ENCODE measurements around the gene URB1. TPM values are rescaled to one million over a fixed set of nuclear protein-coding genes. Genes with fewer than 3 reads are reported as not detected.

Gene URB1
- total RNA-seq, 2 experiments from 2014 or later = 19.4 to 25.4 TPM

DNA sequence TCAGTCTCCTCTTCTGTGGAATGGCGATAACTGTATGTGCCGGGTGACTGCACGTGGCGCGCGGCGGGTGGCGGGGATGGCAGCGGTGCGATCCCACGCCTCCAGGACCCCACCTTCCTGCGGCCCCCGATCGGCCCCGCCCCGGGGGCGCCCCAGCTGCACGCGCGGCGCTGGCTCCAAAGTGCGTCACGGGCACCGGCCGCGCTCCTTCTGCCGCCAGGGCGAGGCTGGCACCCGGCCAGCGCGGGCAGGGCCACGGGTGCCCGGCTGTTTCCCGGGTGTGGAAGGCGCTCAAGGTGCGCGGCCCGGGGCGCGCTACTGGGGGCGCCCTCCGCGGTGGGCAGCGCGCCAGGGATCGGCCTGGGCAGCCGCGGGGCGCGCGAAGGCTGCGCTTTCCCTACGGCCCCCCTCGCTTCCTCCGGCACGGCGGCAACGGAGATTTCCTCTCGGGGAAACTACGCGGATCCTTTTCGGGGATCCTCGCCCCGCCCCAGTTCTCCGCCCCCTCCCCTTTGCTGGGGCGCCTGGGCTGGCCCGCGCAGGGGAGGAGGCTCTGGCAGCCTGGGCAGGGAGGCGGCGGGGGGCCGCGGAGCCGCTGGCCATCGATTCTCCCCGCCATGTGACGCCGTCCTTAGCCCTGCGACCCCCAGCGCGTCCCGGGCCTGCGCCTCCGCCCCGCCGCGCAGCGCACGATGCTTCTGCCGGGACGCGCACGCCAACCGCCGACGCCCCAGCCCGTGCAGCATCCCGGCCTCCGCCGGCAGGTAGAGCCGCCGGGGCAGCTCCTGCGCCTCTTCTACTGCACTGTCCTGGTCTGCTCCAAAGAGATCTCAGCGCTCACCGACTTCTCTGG is 19.6 kb upstream of the URB1 start, which contains the start of gene EVA1C:
Gene EVA1C (plus strand): TSS at position 545 of the 853 bp plus-strand sequence. CDS start 148 bp downstream, at position 693.
- ChIA-PET CTCF (ENCODE audit: unreplicated experiment) (no interaction called here), POLR2A (no interaction called here)
- Histone ChIP-seq H3K27ac (ENCODE audit: low read depth, low read length, poor library complexity, severe bottlenecking) (no peak within 1 kb of the TSS), H3K4me2 (ENCODE audit: low read length) (no peak within 1 kb of the TSS), H3K4me3 (ENCODE audit: low read depth, low read length, poor library complexity, severe bottlenecking) (no peak within 1 kb of the TSS), H3K36me3 (ENCODE audit: insufficient read depth, low read length) (no peaks in the 10 kb centered on the region), H3K9me2 (ENCODE audit: insufficient read depth, low read length) (no peaks in the 10 kb centered on the region), H3K4me1 (ENCODE audit: insufficient read depth, low read length, poor library complexity, severe bottlenecking) (no peaks in the 10 kb centered on the region), H3K9me3 (ENCODE audit: low read length) (no peaks in the 10 kb centered on the region), H4K20me1 (ENCODE audit: insufficient read depth, low read length) (no peaks in the 10 kb centered on the region), H2AFZ (ENCODE audit: low read length) (no peak within 1 kb of the TSS), H3K79me2 (ENCODE audit: insufficient read depth, low read depth, low read length) (no peaks in the 10 kb centered on the region)
- TF ChIP-seq CTCF (conservative IDR thresholded peaks at IDR 0.05; ENCODE audit: low read length) = no peak
- BruUV-seq (replicated peaks) = no TSS peak
- no peak for DNase-seq (ENCODE audit: low spot score)
- intact Hi-C loops (cut with micrococcal nuclease; ENCODE audit: unreplicated experiment) = no loop called here

GRCh38 chr21:32411350-32412161 is 18.7 kb upstream of the URB1 start:
- no TSS peak for BruUV-seq (replicated peaks)
- H3K4me1 ChIP-seq (ENCODE audit: insufficient read depth, low read length, poor library complexity, severe bottlenecking) = no peaks in the 10 kb centered on the region
- no peaks in the 10 kb centered on the region for H3K36me3 ChIP-seq (ENCODE audit: insufficient read depth, low read length)
- no peak overlapping the region for H2AFZ ChIP-seq (ENCODE audit: low read length)
- CTCF ChIA-PET (ENCODE audit: unreplicated experiment) = no interaction called here
- H3K79me2 ChIP-seq (ENCODE audit: insufficient read depth, low read depth, low read length) = no peaks in the 10 kb centered on the region
- no peak overlapping the region for H3K27ac ChIP-seq (ENCODE audit: low read depth, low read length, poor library complexity, severe bottlenecking)
- no peak overlapping the region for H3K4me3 ChIP-seq (ENCODE audit: low read depth, low read length, poor library complexity, severe bottlenecking)
- H3K9me2 ChIP-seq (ENCODE audit: insufficient read depth, low read length) = no peaks in the 10 kb centered on the region
- POLR2A ChIA-PET = no interaction called here
- H3K9me3 ChIP-seq (ENCODE audit: low read length) = no peaks in the 10 kb centered on the region
- DNase-seq (ENCODE audit: low spot score) = no peak
- no peak for TF ChIP-seq CTCF (conservative IDR thresholded peaks at IDR 0.05; ENCODE audit: low read length)
- no peak for TF ChIP-seq EZH2phosphoT487 (IDR thresholded peaks at IDR 0.05; ENCODE audit: borderline replicate concordance, low read depth, low read length)
- intact Hi-C loops (cut with micrococcal nuclease; ENCODE audit: unreplicated experiment) = no loop called here
- no peaks in the 10 kb centered on the region for H4K20me1 ChIP-seq (ENCODE audit: insufficient read depth, low read length)
- no peak overlapping the region for H3K4me2 ChIP-seq (ENCODE audit: low read length)

DNA sequence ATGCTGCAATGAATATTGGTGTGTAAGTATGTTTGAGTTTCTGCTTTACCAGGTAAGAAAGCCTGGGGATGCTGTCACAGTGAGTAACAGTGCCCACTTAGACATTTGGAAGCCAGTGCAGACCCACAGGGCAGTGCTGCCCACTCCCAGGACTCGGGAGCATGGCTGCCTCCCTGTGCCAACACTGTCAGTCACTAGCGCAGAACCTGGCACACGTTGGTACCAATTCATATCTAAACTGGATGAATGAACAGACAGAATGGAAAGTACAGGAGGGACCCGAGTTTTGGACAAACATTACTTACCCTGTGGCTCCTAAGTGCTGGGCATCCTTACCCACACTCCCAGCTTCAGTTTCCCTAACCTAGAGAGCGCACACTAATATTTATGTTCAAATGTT is 18.1 kb upstream of the URB1 start:
- no peak for DNase-seq (ENCODE audit: low spot score)
- POLR2A ChIA-PET = no interaction called here
- H3K9me2 ChIP-seq (ENCODE audit: insufficient read depth, low read length) = no peaks in the 10 kb centered on the region
- intact Hi-C loops (cut with micrococcal nuclease; ENCODE audit: unreplicated experiment) = no loop called here
- CTCF ChIA-PET (ENCODE audit: unreplicated experiment) = no interaction called here
- no peaks in the 10 kb centered on the region for H4K20me1 ChIP-seq (ENCODE audit: insufficient read depth, low read length)
- H3K9me3 ChIP-seq (ENCODE audit: low read length) = no peaks in the 10 kb centered on the region
- no peak for TF ChIP-seq EZH2phosphoT487 (IDR thresholded peaks at IDR 0.05; ENCODE audit: borderline replicate concordance, low read depth, low read length)
- no peak for TF ChIP-seq CTCF (conservative IDR thresholded peaks at IDR 0.05; ENCODE audit: low read length)
- no peak overlapping the region for H2AFZ ChIP-seq (ENCODE audit: low read length)
- no peak overlapping the region for H3K27ac ChIP-seq (ENCODE audit: low read depth, low read length, poor library complexity, severe bottlenecking)
- H3K4me3 ChIP-seq (ENCODE audit: low read depth, low read length, poor library complexity, severe bottlenecking) = no peak overlapping the region
- no TSS peak for BruUV-seq (replicated peaks)
- H3K79me2 ChIP-seq (ENCODE audit: insufficient read depth, low read depth, low read length) = no peaks in the 10 kb centered on the region
- H3K4me1 ChIP-seq (ENCODE audit: insufficient read depth, low read length, poor library complexity, severe bottlenecking) = no peaks in the 10 kb centered on the region
- no peaks in the 10 kb centered on the region for H3K36me3 ChIP-seq (ENCODE audit: insufficient read depth, low read length)
- no peak overlapping the region for H3K4me2 ChIP-seq (ENCODE audit: low read length)
